ENCODE results near the gene SMOC2. TPM values are rescaled to one million over a fixed set of nuclear protein-coding genes. Genes with fewer than 3 reads are reported as not detected.

Gene SMOC2
- total RNA-seq, 1 experiment from 2014 or later, result 0.45 TPM

- no peaks in the 10 kb centered on the region for H3K36me3 ChIP-seq (replicated peaks; ENCODE audit: control insufficient read depth, insufficient read depth, low read length)
- no peak for DNase-seq
- no peak overlapping the region for H3K4me3 ChIP-seq (ENCODE audit: insufficient read depth, low read depth, low read length)
- no peaks in the 10 kb centered on the region for H3K27me3 ChIP-seq (ENCODE audit: control insufficient read depth, insufficient read depth, low read length)
These were observed 267.5 kb downstream of the SMOC2 start for GRCh38 chr6:168708526-168708925.

GRCh38 chr6:168708984-168709383 is 268.0 kb downstream of the SMOC2 start:
- no peak overlapping the region for H3K4me3 ChIP-seq (ENCODE audit: insufficient read depth, low read depth, low read length)
- DNase-seq, result no peak
- H3K36me3 ChIP-seq (replicated peaks; ENCODE audit: control insufficient read depth, insufficient read depth, low read length), result no peaks in the 10 kb centered on the region
- no peaks in the 10 kb centered on the region for H3K27me3 ChIP-seq (ENCODE audit: control insufficient read depth, insufficient read depth, low read length)

GRCh38 chr6:168709390-168709789 is 268.4 kb downstream of the SMOC2 start:
- Histone ChIP-seq H3K27me3 (ENCODE audit: control insufficient read depth, insufficient read depth, low read length) (no peaks in the 10 kb centered on the region), H3K36me3 (replicated peaks; ENCODE audit: control insufficient read depth, insufficient read depth, low read length) (no peaks in the 10 kb centered on the region), H3K4me3 (ENCODE audit: insufficient read depth, low read depth, low read length) (no peak overlapping the region)
- DNase-seq, result no peak

GRCh38 chr6:168709991-168710390 is 269.0 kb downstream of the SMOC2 start:
- Histone ChIP-seq H3K27me3 (ENCODE audit: control insufficient read depth, insufficient read depth, low read length) (no peaks in the 10 kb centered on the region), H3K4me3 (ENCODE audit: insufficient read depth, low read depth, low read length) (no peak overlapping the region), H3K36me3 (replicated peaks; ENCODE audit: control insufficient read depth, insufficient read depth, low read length) (no peaks in the 10 kb centered on the region)
- no peak for DNase-seq

GRCh38 chr6:168711049-168711640 is 270.2 kb downstream of the SMOC2 start:
- no peaks in the 10 kb centered on the region for H3K27me3 ChIP-seq (ENCODE audit: control insufficient read depth, insufficient read depth, low read length)
- no peak overlapping the region for H3K4me3 ChIP-seq (ENCODE audit: insufficient read depth, low read depth, low read length)
- H3K36me3 ChIP-seq (replicated peaks; ENCODE audit: control insufficient read depth, insufficient read depth, low read length), result no peaks in the 10 kb centered on the region
- DNase-seq, result peak; percentile 57

GRCh38 chr6:168711666-168712300 is 270.8 kb downstream of the SMOC2 start:
- no peaks in the 10 kb centered on the region for H3K36me3 ChIP-seq (replicated peaks; ENCODE audit: control insufficient read depth, insufficient read depth, low read length)
- no peaks in the 10 kb centered on the region for H3K27me3 ChIP-seq (ENCODE audit: control insufficient read depth, insufficient read depth, low read length)
- H3K4me3 ChIP-seq (ENCODE audit: insufficient read depth, low read depth, low read length), result no peak overlapping the region
- no peak for DNase-seq

- no peak overlapping the region for H3K4me3 ChIP-seq (ENCODE audit: insufficient read depth, low read depth, low read length)
- DNase-seq, result no peak
These were observed 272.0 kb downstream of the SMOC2 start for GRCh38 chr6:168712993-168713392.

GRCh38 chr6:168713839-168714238 is 272.9 kb downstream of the SMOC2 start:
- no peak for DNase-seq
- Histone ChIP-seq H3K4me3 (ENCODE audit: insufficient read depth, low read depth, low read length) (no peak overlapping the region), H3K36me3 (replicated peaks; ENCODE audit: control insufficient read depth, insufficient read depth, low read length) (no peaks in the 10 kb centered on the region), H3K27me3 (ENCODE audit: control insufficient read depth, insufficient read depth, low read length) (no peaks in the 10 kb centered on the region)

More at GRCh38 chr6:168712993-168713392, 272.0 kb downstream of the SMOC2 start:
- Histone ChIP-seq H3K36me3 (replicated peaks; ENCODE audit: control insufficient read depth, insufficient read depth, low read length) (no peaks in the 10 kb centered on the region), H3K27me3 (ENCODE audit: control insufficient read depth, insufficient read depth, low read length) (no peaks in the 10 kb centered on the region)

- Histone ChIP-seq H3K27me3 (ENCODE audit: control insufficient read depth, insufficient read depth, low read length) (no peaks in the 10 kb centered on the region), H3K36me3 (replicated peaks; ENCODE audit: control insufficient read depth, insufficient read depth, low read length) (no peaks in the 10 kb centered on the region), H3K4me3 (ENCODE audit: insufficient read depth, low read depth, low read length) (no peak overlapping the region)
- no peak for DNase-seq
These were observed 273.7 kb downstream of the SMOC2 start for GRCh38 chr6:168714547-168715260.

GRCh38 chr6:168715643-168716481 is 274.9 kb downstream of the SMOC2 start:
- H3K27me3 ChIP-seq (ENCODE audit: control insufficient read depth, insufficient read depth, low read length), result no peaks in the 10 kb centered on the region
- no peak for DNase-seq
- H3K36me3 ChIP-seq (replicated peaks; ENCODE audit: control insufficient read depth, insufficient read depth, low read length), result no peaks in the 10 kb centered on the region
- H3K4me3 ChIP-seq (ENCODE audit: insufficient read depth, low read depth, low read length), result no peak overlapping the region

- H3K27me3 ChIP-seq (ENCODE audit: control insufficient read depth, insufficient read depth, low read length), result no peaks in the 10 kb centered on the region
- no peaks in the 10 kb centered on the region for H3K36me3 ChIP-seq (replicated peaks; ENCODE audit: control insufficient read depth, insufficient read depth, low read length)
- no peak for DNase-seq
- no peak overlapping the region for H3K4me3 ChIP-seq (ENCODE audit: insufficient read depth, low read depth, low read length)
These were observed 275.6 kb downstream of the SMOC2 start for GRCh38 chr6:168716581-168716980.

GRCh38 chr6:168717491-168717890 is 276.5 kb downstream of the SMOC2 start:
- H3K4me3 ChIP-seq (ENCODE audit: insufficient read depth, low read depth, low read length), result no peak overlapping the region
- no peaks in the 10 kb centered on the region for H3K27me3 ChIP-seq (ENCODE audit: control insufficient read depth, insufficient read depth, low read length)
- no peaks in the 10 kb centered on the region for H3K36me3 ChIP-seq (replicated peaks; ENCODE audit: control insufficient read depth, insufficient read depth, low read length)
- DNase-seq, result no peak

Measured in H7 (cell line).